Esophagus squamous epithelium (tissue), 5 donors: Measurements from ENCODE around the gene FAIM2. TPM values are rescaled to one million over a fixed set of nuclear protein-coding genes. Genes with fewer than 3 reads are reported as not detected.

Source experiments
- DNase-seq: peaks from one replicate; lab custom pipeline; 2025; lab: John Stamatoyannopoulos, UW
- H3K27ac ChIP-seq, 4 donors: fragments of 200-600 bp; sonication (generic); one replicate each; pipeline ENCODE4 v1.5.1; 2016 to 2019; ENCODE audit warnings: mild to moderate bottlenecking in 1 of 4
- H3K27me3 ChIP-seq, 4 donors: fragments of 200-600 bp; sonication (generic); 1 replicate in 3 of 4; 2 replicates in 1 of 4; pipeline versions ENCODE4 v1.5.1 to v1.6.0; 2017 to 2021; ENCODE audit warnings: antibody characterized with exemption in 1 of 4
- H3K36me3 ChIP-seq, 3 donors: fragments of 200-600 bp; sonication (generic); one replicate each; pipeline ENCODE4 v1.5.1; 2016 to 2019
- H3K4me1 ChIP-seq, 3 donors: fragments of 200-600 bp; sonication (generic); one replicate each; pipeline ENCODE4 v1.5.1; 2017 to 2019
- H3K4me3 ChIP-seq, 4 donors: fragments of 200-600 bp; sonication (generic); 1 replicate in 3 of 4; 2 replicates in 1 of 4; pipeline ENCODE4 v1.5.1; 2016 to 2019; ENCODE audit warnings: mild to moderate bottlenecking in 2 of 4, moderate library complexity in 1 of 4
- H3K9me3 ChIP-seq, 3 donors: fragments of 200-600 bp; sonication (generic); one replicate each; pipeline ENCODE4 v1.5.1; 2016 to 2019
- POLR2A ChIP-seq, 4 donors: fragments of 450-650 bp; IDR thresholded peaks; one replicate each; pipeline ENCODE4 v1.6.1; 2017; ENCODE audit warnings: antibody characterized with exemption in 4 of 4, mild to moderate bottlenecking in 4 of 4, moderate library complexity in 3 of 4
- WGBS, 2 donors: methylation state at CpG; one replicate each; pipeline ENCODE4 v1.1.5; 2018; 5-methylcytosine and 5-hydroxymethylcytosine counted together
- intact Hi-C: fragments of 100-400 bp; cut with DNase I; formaldehyde crosslinking; loops from one replicate; pipeline ENCODE4 v1.15.0; 2022
- total RNA-seq, 4 donors: library from RNA; depleted of rRNA; stranded (reverse); fragments of >200 nt; gene quantifications; one replicate each; pipeline ENCODE4 v1.1.0, GENCODE V29; 2016
- TF ChIP-seq, protein P1 (sequence below), 6 experiments: fragments of 450-650 bp in 4 of 6; fragments of 200-600 bp in 2 of 6; sonication (generic) in 2 of 6; IDR thresholded peaks; one replicate each; pipeline ENCODE4 v1.5.1; 2016 to 2019; ENCODE audit warnings: antibody characterized with exemption in 6 of 6, mild to moderate bottlenecking in 4 of 6, moderate library complexity in 4 of 6
- donor health status: DM: yes; HTN: yes; CAD: no.

Gene FAIM2
- total RNA-seq, 4 donors from 2014 or later = 0.13 to 2.9 (median 0.23) TPM

DNA sequence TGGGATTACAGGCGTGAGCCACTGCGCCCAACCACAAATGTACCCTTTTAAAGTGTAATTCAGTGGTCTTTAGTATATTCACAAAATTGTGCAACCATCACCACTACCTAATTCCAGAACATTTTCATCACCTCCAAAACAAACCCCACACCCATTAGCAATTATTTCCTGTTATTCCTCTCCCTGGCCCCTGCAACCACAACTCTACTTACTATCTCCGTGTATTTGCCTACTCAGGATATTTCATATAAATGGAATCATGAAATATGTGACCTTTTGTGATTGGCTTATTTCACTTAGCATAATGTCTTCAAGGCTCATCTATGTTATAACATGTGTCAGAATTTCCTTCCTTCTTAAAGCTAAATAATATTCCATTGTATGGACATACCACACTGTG is 30.8 kb upstream of the FAIM2 start:
- TF ChIP-seq, protein P1, sequence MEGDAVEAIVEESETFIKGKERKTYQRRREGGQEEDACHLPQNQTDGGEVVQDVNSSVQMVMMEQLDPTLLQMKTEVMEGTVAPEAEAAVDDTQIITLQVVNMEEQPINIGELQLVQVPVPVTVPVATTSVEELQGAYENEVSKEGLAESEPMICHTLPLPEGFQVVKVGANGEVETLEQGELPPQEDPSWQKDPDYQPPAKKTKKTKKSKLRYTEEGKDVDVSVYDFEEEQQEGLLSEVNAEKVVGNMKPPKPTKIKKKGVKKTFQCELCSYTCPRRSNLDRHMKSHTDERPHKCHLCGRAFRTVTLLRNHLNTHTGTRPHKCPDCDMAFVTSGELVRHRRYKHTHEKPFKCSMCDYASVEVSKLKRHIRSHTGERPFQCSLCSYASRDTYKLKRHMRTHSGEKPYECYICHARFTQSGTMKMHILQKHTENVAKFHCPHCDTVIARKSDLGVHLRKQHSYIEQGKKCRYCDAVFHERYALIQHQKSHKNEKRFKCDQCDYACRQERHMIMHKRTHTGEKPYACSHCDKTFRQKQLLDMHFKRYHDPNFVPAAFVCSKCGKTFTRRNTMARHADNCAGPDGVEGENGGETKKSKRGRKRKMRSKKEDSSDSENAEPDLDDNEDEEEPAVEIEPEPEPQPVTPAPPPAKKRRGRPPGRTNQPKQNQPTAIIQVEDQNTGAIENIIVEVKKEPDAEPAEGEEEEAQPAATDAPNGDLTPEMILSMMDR (IDR thresholded peaks at IDR 0.05) = no peak
- no peak for TF ChIP-seq POLR2A (IDR thresholded peaks at IDR 0.05)
- H3K36me3 ChIP-seq = no peaks in the 10 kb centered on the region
- peaks cover 17 to 84% (median 18%) of the 10 kb centered on the region in 3 donors for H3K4me1 ChIP-seq
- H3K4me3 ChIP-seq = no peak overlapping the region
- no peak for DNase-seq
- intact Hi-C loops = no loop called here
- 82 to 91% methylated on average over 3 of the region's 3 CpGs for WGBS, 2 donors
- no peaks in the 10 kb centered on the region for H3K9me3 ChIP-seq
- no peaks in the 10 kb centered on the region for H3K27me3 ChIP-seq
- peak overlapping the region in 1 of 4 donors; percentile 81 for H3K27ac ChIP-seq

DNA sequence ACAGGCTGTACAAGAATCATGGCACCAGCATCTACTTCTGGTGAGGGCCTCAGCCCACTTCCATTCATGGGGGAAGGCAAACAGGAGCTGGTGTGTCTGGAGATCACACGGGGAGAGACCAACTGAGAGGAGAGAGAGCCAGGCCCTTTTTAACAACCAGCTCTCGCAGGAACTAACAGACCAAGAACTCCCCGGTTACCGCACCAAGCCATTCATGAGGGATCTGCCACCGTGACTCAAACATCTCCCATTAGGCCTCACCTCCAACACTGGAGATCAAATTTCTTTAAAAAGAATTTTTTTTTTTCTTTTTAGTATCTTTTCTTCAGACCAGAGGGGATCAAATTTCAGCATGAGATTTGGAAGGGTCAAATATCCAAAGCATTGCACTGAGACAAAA is 30.1 kb upstream of the FAIM2 start:
- intact Hi-C loops = no loop called here
- no peaks in the 10 kb centered on the region for H3K36me3 ChIP-seq

DNA sequence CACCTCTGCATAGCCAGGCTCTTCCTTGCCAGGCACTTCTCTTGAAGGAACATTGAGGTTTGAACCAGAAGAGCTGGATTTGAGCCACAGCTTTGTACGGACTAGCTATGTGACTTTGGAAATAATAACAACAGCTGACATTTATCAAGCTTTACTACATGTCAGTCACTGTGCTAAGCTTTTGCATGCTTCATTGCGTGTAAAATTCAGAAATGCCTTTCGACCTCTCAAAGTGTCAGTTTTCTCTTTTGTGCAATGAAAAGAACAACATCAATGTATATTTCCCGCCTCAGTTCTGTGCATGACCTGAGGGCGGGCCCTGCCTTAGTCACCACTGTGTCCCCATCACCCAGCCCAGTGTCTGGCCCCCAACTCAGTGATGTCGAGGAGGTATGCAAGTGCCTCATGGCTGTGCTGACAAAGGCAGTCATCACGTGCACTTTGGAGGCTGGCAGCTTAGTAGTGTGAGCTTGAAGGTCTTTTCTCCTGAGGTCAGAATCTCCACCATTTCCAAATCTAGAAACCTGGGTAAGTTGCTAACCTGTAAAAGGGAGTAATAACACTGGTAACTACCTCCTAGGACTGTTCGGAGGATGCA is 28.9 kb upstream of the FAIM2 start:
- Histone ChIP-seq H3K4me1 (peaks cover 3 to 79% (median 13%) of the 10 kb centered on the region in 3 donors), H3K27me3 (no peaks in the 10 kb centered on the region), H3K36me3 (no peaks in the 10 kb centered on the region), H3K9me3 (no peaks in the 10 kb centered on the region), H3K27ac (peak overlapping the region in 3 of 4 donors; percentile 53 to 81 (median 73)), H3K4me3 (no peak overlapping the region)
- WGBS, 2 donors = 63 to 72% methylated on average over 6 to 8 of the region's 8 CpGs
- TF ChIP-seq POLR2A (IDR thresholded peaks at IDR 0.05) = no peak
- TF ChIP-seq, protein P1 (IDR thresholded peaks at IDR 0.05) = no peak
- DNase-seq = no peak
- intact Hi-C loops = no loop called here

More for the DNA sequence above, 30.1 kb upstream of the FAIM2 start:
- H3K27me3 ChIP-seq = no peaks in the 10 kb centered on the region
- no peak for TF ChIP-seq POLR2A (IDR thresholded peaks at IDR 0.05)
- TF ChIP-seq, protein P1 (IDR thresholded peaks at IDR 0.05) = no peak
- DNase-seq = no peak
- 77 to 86% methylated on average over 5 of the region's 5 CpGs for WGBS, 2 donors
- H3K4me1 ChIP-seq = peaks cover 13 to 84% (median 16%) of the 10 kb centered on the region in 3 donors
- H3K9me3 ChIP-seq = no peaks in the 10 kb centered on the region
- no peak overlapping the region for H3K4me3 ChIP-seq
- peak overlapping the region in 3 of 4 donors; percentile 53 to 81 (median 73) for H3K27ac ChIP-seq

DNA sequence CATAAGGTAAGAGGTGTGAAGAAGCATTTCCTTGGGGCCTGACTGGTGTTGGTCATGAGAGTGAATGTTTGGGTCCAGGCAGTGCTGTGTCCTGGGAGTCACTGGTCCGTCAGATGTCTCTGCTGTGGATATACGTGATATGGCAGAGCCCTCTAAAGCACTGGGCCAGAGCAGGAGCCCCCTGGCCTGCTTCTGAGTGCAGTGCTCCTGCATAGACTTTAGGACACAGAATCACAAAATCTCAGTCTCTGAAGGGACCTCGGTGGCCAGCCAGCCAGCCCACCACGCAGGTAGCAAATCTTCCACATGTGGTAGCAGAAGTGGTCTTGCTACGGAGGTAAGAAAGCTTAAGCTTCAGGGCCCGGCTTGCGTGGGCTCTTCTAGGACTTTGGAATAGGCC is 28.3 kb upstream of the FAIM2 start:
- no peaks in the 10 kb centered on the region for H3K27me3 ChIP-seq
- peaks cover 3 to 73% (median 13%) of the 10 kb centered on the region in 3 donors for H3K4me1 ChIP-seq
- peak overlapping the region in 3 of 4 donors; percentile 53 to 81 (median 73) for H3K27ac ChIP-seq
- no peak for DNase-seq
- intact Hi-C loops = no loop called here
- H3K36me3 ChIP-seq = no peaks in the 10 kb centered on the region
- 72 to 80% methylated on average over 5 to 7 of the region's 7 CpGs for WGBS, 2 donors
- H3K4me3 ChIP-seq = no peak overlapping the region
- H3K9me3 ChIP-seq = no peaks in the 10 kb centered on the region
- TF ChIP-seq, protein P1 (IDR thresholded peaks at IDR 0.05) = no peak
- no peak for TF ChIP-seq POLR2A (IDR thresholded peaks at IDR 0.05)

DNA sequence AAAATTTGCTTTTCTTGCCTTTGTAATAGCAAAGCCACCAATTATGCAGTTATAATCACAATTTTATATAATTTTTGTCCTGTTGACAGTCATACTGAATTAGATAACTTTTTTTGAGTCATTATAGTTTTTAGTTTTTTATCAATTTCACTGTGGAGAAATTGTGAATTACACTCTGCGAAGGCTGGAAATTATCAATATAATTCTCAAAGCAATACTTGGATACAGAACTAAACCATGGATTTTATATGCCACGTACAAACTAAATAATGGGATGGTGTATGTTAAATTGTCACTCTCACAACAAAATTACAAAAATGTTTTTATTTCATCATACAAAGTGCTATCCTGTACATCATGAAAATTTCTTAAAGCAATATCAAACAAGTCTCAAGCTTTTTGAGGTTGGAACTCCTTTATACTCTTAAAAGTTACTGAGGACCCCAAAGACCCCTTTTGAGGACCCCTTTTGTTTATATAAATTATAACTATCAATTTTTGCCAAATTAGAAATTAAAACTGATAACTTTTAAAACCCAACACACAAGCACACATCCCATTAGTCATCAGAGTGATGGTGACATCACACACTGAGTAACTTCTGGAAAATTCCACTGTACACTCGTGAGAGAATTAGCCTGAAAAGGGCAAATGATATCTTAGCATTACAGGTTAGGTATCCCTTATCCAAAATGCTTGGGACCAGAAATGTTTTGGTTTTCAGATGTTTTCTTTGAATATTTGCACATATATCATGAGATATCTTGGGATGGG is 27.0 kb upstream of the FAIM2 start:
- no peak for DNase-seq
- H3K36me3 ChIP-seq = no peaks in the 10 kb centered on the region
- no peak for TF ChIP-seq POLR2A (IDR thresholded peaks at IDR 0.05)
- TF ChIP-seq, protein P1 (IDR thresholded peaks at IDR 0.05) = peak in 3 of 6 experiments; percentile 6 to 37 (median 34)
- peaks cover 3 to 63% (median 13%) of the 10 kb centered on the region in 3 donors for H3K4me1 ChIP-seq
- H3K9me3 ChIP-seq = no peaks in the 10 kb centered on the region
- H3K4me3 ChIP-seq = no peak overlapping the region
- intact Hi-C loops = no loop called here
- H3K27me3 ChIP-seq = no peaks in the 10 kb centered on the region
- WGBS, 2 donors = 52 to 64% methylated on average over 3 of the region's 3 CpGs
- peak overlapping the region in 2 of 4 donors; percentile 73 to 81 for H3K27ac ChIP-seq
